C4-2B (cell line): ENCODE measurements around the gene BMPR1B.

Experiments used
- ZFX ChIP-seq: fragments of 450-650 bp; IDR thresholded peaks from 2 replicates; pipeline ENCODE4 v1.6.1; 2017
- TF ChIP-seq, protein P1 (sequence below): fragments of 450-650 bp; conservative IDR thresholded peaks from 2 replicates; pipeline ENCODE4 v1.5.1; 2017; ENCODE audit warnings: mild to moderate bottlenecking

DNA sequence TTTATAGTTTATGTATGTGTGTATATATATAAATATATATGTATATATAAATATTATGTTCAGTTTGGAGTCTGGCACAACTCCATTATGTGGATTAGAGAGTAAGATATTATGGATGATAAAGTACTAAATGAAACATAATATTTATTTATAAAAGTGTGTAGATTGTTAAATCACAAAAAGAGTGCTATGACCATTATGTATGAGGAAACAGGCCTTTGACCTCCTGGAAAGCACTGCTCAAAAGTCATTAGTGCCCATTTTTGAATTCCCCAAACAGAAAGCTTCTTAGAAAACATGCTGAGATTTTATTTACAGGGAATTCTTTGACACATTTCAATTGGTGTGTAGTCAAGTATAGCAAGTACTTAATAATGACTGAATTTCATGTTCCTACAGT, 399.8 kb downstream of the BMPR1B start:
- TF ChIP-seq, protein P1, sequence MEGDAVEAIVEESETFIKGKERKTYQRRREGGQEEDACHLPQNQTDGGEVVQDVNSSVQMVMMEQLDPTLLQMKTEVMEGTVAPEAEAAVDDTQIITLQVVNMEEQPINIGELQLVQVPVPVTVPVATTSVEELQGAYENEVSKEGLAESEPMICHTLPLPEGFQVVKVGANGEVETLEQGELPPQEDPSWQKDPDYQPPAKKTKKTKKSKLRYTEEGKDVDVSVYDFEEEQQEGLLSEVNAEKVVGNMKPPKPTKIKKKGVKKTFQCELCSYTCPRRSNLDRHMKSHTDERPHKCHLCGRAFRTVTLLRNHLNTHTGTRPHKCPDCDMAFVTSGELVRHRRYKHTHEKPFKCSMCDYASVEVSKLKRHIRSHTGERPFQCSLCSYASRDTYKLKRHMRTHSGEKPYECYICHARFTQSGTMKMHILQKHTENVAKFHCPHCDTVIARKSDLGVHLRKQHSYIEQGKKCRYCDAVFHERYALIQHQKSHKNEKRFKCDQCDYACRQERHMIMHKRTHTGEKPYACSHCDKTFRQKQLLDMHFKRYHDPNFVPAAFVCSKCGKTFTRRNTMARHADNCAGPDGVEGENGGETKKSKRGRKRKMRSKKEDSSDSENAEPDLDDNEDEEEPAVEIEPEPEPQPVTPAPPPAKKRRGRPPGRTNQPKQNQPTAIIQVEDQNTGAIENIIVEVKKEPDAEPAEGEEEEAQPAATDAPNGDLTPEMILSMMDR = no peak
- no peak for TF ChIP-seq ZFX
